H9 (cell line): ENCODE results near the gene APLF. TPM values are rescaled to one million over a fixed set of nuclear protein-coding genes. Genes with fewer than 3 reads are reported as not detected.
A peak's percentile ranks its signal among the peaks of the same experiment; 100 is the strongest.
"Not testable (repeated sequence)": the region's sequence is repeated elsewhere in the genome, so short reads cannot be mapped to it uniquely, and the experiment has no call there.

Experiments used
- DNase-seq: peaks from one replicate; pipeline ENCODE4 v3.0.0-alpha.2; 2017
- H2AFZ ChIP-seq: one replicate; pipeline ENCODE4 v1.6.1; 2013; ENCODE audit warnings: mild to moderate bottlenecking, low read length, control low read depth, moderate library complexity
- H2AK5ac ChIP-seq: 2 replicates; pipeline ENCODE4 v1.6.1; 2013; ENCODE audit warnings: low read length, control low read depth, mixed read lengths; ENCODE audit not compliant: insufficient read length
- H2BK120ac ChIP-seq: one replicate; pipeline ENCODE4 v1.6.1; 2013; ENCODE audit warnings: low read depth, mild to moderate bottlenecking, low read length, control low read depth, inconsistent platforms; ENCODE audit not compliant: poor library complexity, severe bottlenecking
- H2BK12ac ChIP-seq: 2 replicates; pipeline ENCODE4 v1.6.1; 2013; ENCODE audit warnings: low read length, control low read depth, mixed read lengths, low read depth; ENCODE audit not compliant: insufficient read length
- H2BK15ac ChIP-seq: 2 replicates; pipeline ENCODE4 v1.6.1; 2013; ENCODE audit warnings: low read depth, low read length, control low read depth
- H2BK20ac ChIP-seq: one replicate; pipeline ENCODE4 v1.6.1; 2013; ENCODE audit warnings: low read depth, mild to moderate bottlenecking, low read length, control low read depth, inconsistent platforms; ENCODE audit not compliant: poor library complexity, severe bottlenecking
- H2BK5ac ChIP-seq: 2 replicates; pipeline ENCODE4 v1.6.1; 2013; ENCODE audit warnings: low read length, control low read depth, mixed read lengths; ENCODE audit not compliant: insufficient read length
- H3K14ac ChIP-seq: 2 replicates; pipeline ENCODE4 v1.6.1; 2013; ENCODE audit warnings: low read length, control low read depth; ENCODE audit not compliant: insufficient read depth
- H3K18ac ChIP-seq: 2 replicates; pipeline ENCODE4 v1.6.1; 2013; ENCODE audit warnings: low read depth, mild to moderate bottlenecking, mixed read lengths, low read length, control low read depth; ENCODE audit not compliant: insufficient read length
- H3K23ac ChIP-seq: 2 replicates; pipeline ENCODE4 v1.6.1; 2013; ENCODE audit warnings: low read length, control low read depth, mixed read lengths, low read depth; ENCODE audit not compliant: insufficient read length
- H3K23me2 ChIP-seq: 2 replicates; pipeline ENCODE4 v1.6.1; 2013; ENCODE audit warnings: low read depth, mild to moderate bottlenecking, mixed read lengths, low read length, control low read depth; ENCODE audit not compliant: insufficient read length, poor library complexity, severe bottlenecking
- H3K27ac ChIP-seq: 2 replicates; pipeline ENCODE4 v1.5.1; 2013; ENCODE audit warnings: low read length, control low read depth, mixed read lengths, low read depth; ENCODE audit not compliant: insufficient read length
- H3K27me3 ChIP-seq: 2 replicates; pipeline ENCODE4 v1.6.1; 2013; ENCODE audit warnings: low read length, control low read depth, inconsistent platforms; ENCODE audit not compliant: insufficient read depth
- H3K4ac ChIP-seq: 2 replicates; pipeline ENCODE4 v1.6.1; 2013; ENCODE audit warnings: low read depth, mild to moderate bottlenecking, control low read depth, inconsistent platforms, low read length, moderate library complexity
- H3K4me1 ChIP-seq: 2 replicates; pipeline ENCODE4 v1.6.1; 2013; ENCODE audit warnings: low read length, control low read depth, inconsistent platforms; ENCODE audit not compliant: insufficient read depth
- H3K4me2 ChIP-seq: 2 replicates; pipeline ENCODE4 v1.6.1; 2013; ENCODE audit warnings: low read length, control low read depth, mixed read lengths; ENCODE audit not compliant: insufficient read length, insufficient read depth
- H3K56ac ChIP-seq: 2 replicates; pipeline ENCODE4 v1.6.1; 2013; ENCODE audit warnings: low read depth, mild to moderate bottlenecking, mixed read lengths, low read length, control low read depth; ENCODE audit not compliant: insufficient read length
- H3K79me1 ChIP-seq: 2 replicates; pipeline ENCODE4 v1.6.1; 2013; ENCODE audit warnings: low read depth, mild to moderate bottlenecking, moderate library complexity, low read length, control low read depth, inconsistent platforms; ENCODE audit not compliant: insufficient read depth, poor library complexity, severe bottlenecking
- H3K79me2 ChIP-seq: 2 replicates; pipeline ENCODE4 v1.6.1; 2013; ENCODE audit warnings: low read length, control low read depth, inconsistent platforms; ENCODE audit not compliant: insufficient read depth
- H3K9ac ChIP-seq: 2 replicates; pipeline ENCODE4 v1.6.1; 2013; ENCODE audit warnings: low read length, control low read depth, mixed read lengths; ENCODE audit not compliant: insufficient read length; ENCODE audit errors: extremely low read depth
- H3K9me3 ChIP-seq: one replicate; pipeline ENCODE4 v1.6.1; 2013; ENCODE audit warnings: low read depth, low read length, inconsistent platforms; ENCODE audit not compliant: control insufficient read depth
- H3T11ph ChIP-seq: one replicate; pipeline ENCODE4 v1.6.1; 2013; ENCODE audit warnings: mild to moderate bottlenecking, low read length, control low read depth, inconsistent platforms
- H4K20me1 ChIP-seq: one replicate; pipeline ENCODE4 v1.6.1; 2013; ENCODE audit not compliant: control insufficient read depth, insufficient read length, insufficient read depth
- H4K5ac ChIP-seq: 2 replicates; pipeline ENCODE4 v1.6.1; 2013; ENCODE audit warnings: low read depth, mild to moderate bottlenecking, mixed read lengths, low read length, control low read depth; ENCODE audit not compliant: insufficient read length
- H4K8ac ChIP-seq: replicated peaks from 2 replicates; pipeline ENCODE4 v1.6.1; 2013; ENCODE audit warnings: low read length, control low read depth, mixed read lengths, low read depth; ENCODE audit not compliant: insufficient read length
- H4K91ac ChIP-seq: 2 replicates; pipeline ENCODE4 v1.6.1; 2013; ENCODE audit warnings: low read depth, mild to moderate bottlenecking, moderate library complexity, mixed read lengths, low read length, control low read depth; ENCODE audit not compliant: insufficient read length
- H3K27ac Mint-ChIP-seq, 3 experiments: 2 replicates in 2 of 3; 3 replicates in 1 of 3; pipeline ENCODE4 v1.8.0; 2020 to 2021; ENCODE audit warnings: mixed read lengths in 3 of 3, mild to moderate bottlenecking in 1 of 3, moderate library complexity in 1 of 3
- H3K27me3 Mint-ChIP-seq: 2 replicates; pipeline ENCODE4 v1.8.0; 2021; ENCODE audit warnings: low read depth, mild to moderate bottlenecking, moderate library complexity, mixed read lengths
- H3K36me3 Mint-ChIP-seq, 3 experiments: 2 replicates in 2 of 3; 3 replicates in 1 of 3; pipeline ENCODE4 v1.8.0; 2020 to 2021; ENCODE audit warnings: low read depth in 3 of 3, mixed read lengths in 3 of 3; ENCODE audit not compliant: insufficient read depth in 1 of 3
- H3K4me1 Mint-ChIP-seq, 2 experiments: 2 replicates each; pipeline ENCODE4 v1.8.0; 2020; ENCODE audit warnings: mixed read lengths in 2 of 2
- H3K4me3 Mint-ChIP-seq, 2 experiments: 2 replicates in 1 of 2; 3 replicates in 1 of 2; pipeline ENCODE4 v1.8.0; 2020 to 2021; ENCODE audit warnings: mild to moderate bottlenecking in 2 of 2, mixed read lengths in 2 of 2, moderate library complexity in 1 of 2
- H3K9me3 Mint-ChIP-seq, 2 experiments: 2 replicates in 1 of 2; 3 replicates in 1 of 2; pipeline ENCODE4 v1.8.0; 2020; ENCODE audit warnings: mild to moderate bottlenecking in 2 of 2, mixed read lengths in 2 of 2, moderate library complexity in 1 of 2
- WGBS: extraction: QIAGEN DNeasy Blood & Tissue Kit; methylation state at CpG from one replicate; pipeline ENCODE4 v1.1.7; 2013; ENCODE audit warnings: missing lambda C conversion rate, low lambda C conversion rate, mixed read lengths; ENCODE audit not compliant: insufficient read length; ENCODE audit errors: extremely low coverage; 5-methylcytosine and 5-hydroxymethylcytosine counted together
- total RNA-seq: library from RNA; stranded (reverse); gene quantifications from 2 replicates; pipeline ENCODE4 v1.2.1, GENCODE V29; 2021
- TF ChIP-seq, protein P1 (sequence below): fragments of 200-600 bp; sonication (generic); conservative IDR thresholded peaks from 3 replicates; pipeline ENCODE4 v1.8.0; 2021; ENCODE audit warnings: antibody characterized with exemption, mild to moderate bottlenecking

Gene APLF
- total RNA-seq, 1 experiment from 2014 or later, result 3.7 TPM

DNA sequence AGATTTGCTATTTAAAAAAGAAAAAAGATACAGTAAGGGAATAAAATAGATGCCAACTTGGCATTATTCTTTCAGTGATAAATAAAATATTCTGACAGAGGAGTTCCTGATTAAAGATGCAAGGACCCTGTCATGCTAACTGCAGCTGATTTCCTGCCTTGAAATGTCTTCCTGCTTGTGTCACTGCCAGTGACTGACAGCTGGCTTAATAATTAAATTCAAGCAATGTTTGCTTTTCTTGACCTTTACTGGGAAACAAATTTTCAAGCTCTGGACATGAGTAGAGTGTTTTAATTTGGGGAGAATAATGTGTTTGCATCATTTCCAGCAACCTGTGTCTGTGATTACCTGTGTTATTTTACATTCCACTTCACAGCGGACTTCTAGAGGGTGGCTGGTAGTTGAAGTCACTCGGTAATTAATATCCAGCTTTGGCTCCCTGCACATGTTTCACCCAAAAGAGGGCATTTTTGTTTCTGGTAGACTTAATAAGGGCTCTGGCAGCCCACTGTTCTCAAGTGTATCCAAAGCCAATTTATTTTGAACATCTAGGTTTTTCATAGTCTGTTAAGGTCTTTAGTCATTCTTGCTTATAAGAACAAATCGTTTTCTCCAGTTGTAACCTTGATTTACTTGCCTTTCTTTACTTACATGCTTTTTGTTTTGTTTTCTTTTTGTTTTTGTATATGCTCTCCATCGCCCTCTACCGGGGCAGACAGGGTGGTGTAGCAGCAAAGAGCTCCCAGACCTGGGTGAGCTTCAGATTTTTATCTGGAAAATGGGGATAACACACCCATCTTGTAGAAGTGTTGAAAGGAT is 127.5 kb downstream of the APLF start:
- H2AFZ ChIP-seq, result no peak overlapping the region
- Mint-ChIP-seq H3K4me1 (no peaks in the 10 kb centered on the region), H3K27me3 (peaks cover 2% of the 10 kb centered on the region), H3K27ac (no peak overlapping the region), H3K4me3 (no peak overlapping the region), H3K9me3 (peaks cover 8 to 11% of the 10 kb centered on the region in 2 experiments; a peak in 3 of 5 replicates), H3K36me3 (no peaks in the 10 kb centered on the region; a peak in 1 of 7 replicates)
- H2BK12ac ChIP-seq, result no peak overlapping the region
- no peak overlapping the region for H3T11ph ChIP-seq
- no peaks in the 10 kb centered on the region for H3K23me2 ChIP-seq
- H3K4me2 ChIP-seq, result no peak overlapping the region
- TF ChIP-seq, protein P1, sequence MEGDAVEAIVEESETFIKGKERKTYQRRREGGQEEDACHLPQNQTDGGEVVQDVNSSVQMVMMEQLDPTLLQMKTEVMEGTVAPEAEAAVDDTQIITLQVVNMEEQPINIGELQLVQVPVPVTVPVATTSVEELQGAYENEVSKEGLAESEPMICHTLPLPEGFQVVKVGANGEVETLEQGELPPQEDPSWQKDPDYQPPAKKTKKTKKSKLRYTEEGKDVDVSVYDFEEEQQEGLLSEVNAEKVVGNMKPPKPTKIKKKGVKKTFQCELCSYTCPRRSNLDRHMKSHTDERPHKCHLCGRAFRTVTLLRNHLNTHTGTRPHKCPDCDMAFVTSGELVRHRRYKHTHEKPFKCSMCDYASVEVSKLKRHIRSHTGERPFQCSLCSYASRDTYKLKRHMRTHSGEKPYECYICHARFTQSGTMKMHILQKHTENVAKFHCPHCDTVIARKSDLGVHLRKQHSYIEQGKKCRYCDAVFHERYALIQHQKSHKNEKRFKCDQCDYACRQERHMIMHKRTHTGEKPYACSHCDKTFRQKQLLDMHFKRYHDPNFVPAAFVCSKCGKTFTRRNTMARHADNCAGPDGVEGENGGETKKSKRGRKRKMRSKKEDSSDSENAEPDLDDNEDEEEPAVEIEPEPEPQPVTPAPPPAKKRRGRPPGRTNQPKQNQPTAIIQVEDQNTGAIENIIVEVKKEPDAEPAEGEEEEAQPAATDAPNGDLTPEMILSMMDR, result peak; percentile 85
- no peak overlapping the region for H3K4ac ChIP-seq
- WGBS, result no CpG with 5 or more reads among the region's 5 CpGs
- no peak overlapping the region for H2BK120ac ChIP-seq
- H3K79me2 ChIP-seq, result no peaks in the 10 kb centered on the region
- H3K14ac ChIP-seq, result no peak overlapping the region
- H2BK20ac ChIP-seq, result no peak overlapping the region
- no peak overlapping the region for H3K9ac ChIP-seq
- no peak overlapping the region for H4K8ac ChIP-seq
- H4K5ac ChIP-seq, result no peak overlapping the region
- no peak overlapping the region for H3K18ac ChIP-seq
- no peaks in the 10 kb centered on the region for H3K27me3 ChIP-seq
- no peaks in the 10 kb centered on the region for H4K20me1 ChIP-seq
- H3K79me1 ChIP-seq, result no peaks in the 10 kb centered on the region
- H3K4me1 ChIP-seq, result no peaks in the 10 kb centered on the region; the same call in 1 of the 2 replicates
- no peak overlapping the region for H4K91ac ChIP-seq
- DNase-seq, result peak; percentile 38
- no peak overlapping the region for H2BK5ac ChIP-seq
- H2AK5ac ChIP-seq, result no peak overlapping the region
- no peak overlapping the region for H3K56ac ChIP-seq
- H3K27ac ChIP-seq, result no peak overlapping the region
- no peak overlapping the region for H2BK15ac ChIP-seq
- H3K23ac ChIP-seq, result no peak overlapping the region
- H3K9me3 ChIP-seq, result no peaks in the 10 kb centered on the region

DNA sequence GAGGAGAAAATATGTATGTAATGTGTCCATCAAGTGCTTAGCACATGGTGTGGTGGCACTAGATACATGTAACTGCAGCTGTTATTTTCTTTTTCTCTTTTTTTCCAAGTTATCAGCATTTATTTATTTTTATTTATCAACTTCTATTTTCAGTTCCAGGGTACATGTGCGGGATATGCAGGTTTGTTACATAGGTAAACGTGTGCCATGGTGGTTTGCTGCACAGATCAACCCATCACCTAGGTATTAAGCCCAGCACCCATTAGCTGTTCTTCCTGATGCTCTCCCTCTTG is 128.1 kb downstream of the APLF start:
- not testable (repeated sequence) for H3K4me1 Mint-ChIP-seq, H3K9me3 ChIP-seq, H2BK15ac ChIP-seq, H3K27ac ChIP-seq, H3K4me2 ChIP-seq, H4K91ac ChIP-seq, H3K4me1 ChIP-seq, H2BK120ac ChIP-seq, H3K79me2 ChIP-seq, H2AK5ac ChIP-seq, H4K5ac ChIP-seq, H4K8ac ChIP-seq, H4K20me1 ChIP-seq, H3K9ac ChIP-seq, H3K27me3 ChIP-seq, H2BK20ac ChIP-seq, H3K23me2 ChIP-seq, H3K4me3 Mint-ChIP-seq, H2AFZ ChIP-seq, H3T11ph ChIP-seq, H3K14ac ChIP-seq, H2BK12ac ChIP-seq, H3K27ac Mint-ChIP-seq, H3K23ac ChIP-seq, H3K4ac ChIP-seq, H3K36me3 Mint-ChIP-seq, DNase-seq, H3K79me1 ChIP-seq, H3K18ac ChIP-seq, H2BK5ac ChIP-seq, H3K56ac ChIP-seq, H3K27me3 Mint-ChIP-seq
- H3K9me3 Mint-ChIP-seq, result peaks cover 14 to 17% of the 10 kb centered on the region in 2 experiments
- no CpG with 5 or more reads among the region's 2 CpGs for WGBS
